Coronary artery (tissue), 2 donors: Measurements from ENCODE around the gene VIPAS39.

Experiments used
- DNase-seq: peaks from one replicate; pipeline ENCODE4 v3.0.0-alpha.2; 2017; ENCODE audit warnings: low spot score
- H3K27ac ChIP-seq, 2 donors: fragments of 200-600 bp; sonication (generic); one replicate each; pipeline ENCODE4 v1.5.1; 2016 to 2019
- H3K4me3 ChIP-seq: fragments of 200-600 bp; sonication (generic); 2 replicates; pipeline ENCODE4 v1.5.1; 2016; ENCODE audit warnings: mild to moderate bottlenecking, moderate library complexity
- TF ChIP-seq, protein P1 (sequence below): fragments of 200-600 bp; sonication (generic); IDR thresholded peaks from one replicate; pipeline ENCODE4 v1.5.1; 2019; ENCODE audit warnings: antibody characterized with exemption

VIPAS39 gene

DNA sequence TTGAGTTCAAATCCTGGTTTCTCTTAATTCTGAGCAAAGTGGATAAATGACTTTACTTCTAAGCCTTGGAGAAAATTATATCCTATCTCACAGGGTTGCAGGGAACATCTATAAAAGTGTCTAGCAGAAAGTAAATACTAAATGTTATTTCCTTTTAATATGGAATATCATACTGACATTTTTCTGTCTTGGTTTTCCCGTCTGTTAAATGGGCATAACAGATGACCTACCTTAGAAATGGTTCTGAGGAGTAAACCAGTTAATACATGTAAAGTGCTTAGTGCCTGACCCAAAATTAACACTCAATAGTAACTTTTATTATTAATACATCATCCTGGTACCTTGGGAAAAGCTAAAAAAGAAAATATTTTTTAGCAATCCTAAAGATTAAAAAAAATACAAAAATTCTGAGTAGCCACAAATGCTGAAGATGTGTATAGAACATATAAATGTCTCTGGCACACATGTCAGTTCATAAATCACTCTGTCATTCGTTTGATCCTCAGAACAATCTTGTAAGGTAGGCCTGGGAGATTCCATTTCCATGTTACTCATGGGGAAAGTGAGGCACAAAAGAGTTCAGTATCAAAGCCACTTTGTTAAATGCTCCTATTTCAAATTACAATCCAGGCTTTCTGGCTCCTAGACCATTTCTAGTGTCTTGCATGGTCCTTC lies 1.3 kb downstream of the VIPAS39 start:
- no peak for DNase-seq
- TF ChIP-seq, protein P1, sequence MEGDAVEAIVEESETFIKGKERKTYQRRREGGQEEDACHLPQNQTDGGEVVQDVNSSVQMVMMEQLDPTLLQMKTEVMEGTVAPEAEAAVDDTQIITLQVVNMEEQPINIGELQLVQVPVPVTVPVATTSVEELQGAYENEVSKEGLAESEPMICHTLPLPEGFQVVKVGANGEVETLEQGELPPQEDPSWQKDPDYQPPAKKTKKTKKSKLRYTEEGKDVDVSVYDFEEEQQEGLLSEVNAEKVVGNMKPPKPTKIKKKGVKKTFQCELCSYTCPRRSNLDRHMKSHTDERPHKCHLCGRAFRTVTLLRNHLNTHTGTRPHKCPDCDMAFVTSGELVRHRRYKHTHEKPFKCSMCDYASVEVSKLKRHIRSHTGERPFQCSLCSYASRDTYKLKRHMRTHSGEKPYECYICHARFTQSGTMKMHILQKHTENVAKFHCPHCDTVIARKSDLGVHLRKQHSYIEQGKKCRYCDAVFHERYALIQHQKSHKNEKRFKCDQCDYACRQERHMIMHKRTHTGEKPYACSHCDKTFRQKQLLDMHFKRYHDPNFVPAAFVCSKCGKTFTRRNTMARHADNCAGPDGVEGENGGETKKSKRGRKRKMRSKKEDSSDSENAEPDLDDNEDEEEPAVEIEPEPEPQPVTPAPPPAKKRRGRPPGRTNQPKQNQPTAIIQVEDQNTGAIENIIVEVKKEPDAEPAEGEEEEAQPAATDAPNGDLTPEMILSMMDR = no peak
- H3K27ac ChIP-seq = no peak overlapping the region
- peak overlapping the region; percentile 89 for H3K4me3 ChIP-seq

DNA sequence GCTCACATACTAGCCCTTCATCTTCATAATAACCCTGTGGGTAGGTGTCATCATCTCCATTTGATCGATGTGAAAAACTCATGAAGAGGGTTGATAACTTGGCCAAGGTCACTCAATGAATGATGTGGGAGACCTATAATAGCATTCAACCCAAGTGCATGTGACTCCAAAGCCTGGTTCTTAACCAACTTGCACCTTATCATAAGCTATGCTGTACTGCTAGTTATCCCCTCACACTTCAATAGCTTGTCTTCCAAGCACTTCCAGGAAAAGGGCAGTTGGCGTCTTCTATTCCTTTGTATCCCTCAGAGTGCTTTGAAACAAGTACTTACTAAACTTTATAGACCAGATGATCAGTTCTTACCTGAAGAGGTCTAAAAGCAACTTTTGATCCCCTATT lies 15.2 kb downstream of the VIPAS39 start:
- Histone ChIP-seq H3K4me3 (no peak overlapping the region), H3K27ac (no peak overlapping the region)
- TF ChIP-seq, protein P1 = no peak
- no peak for DNase-seq

DNA sequence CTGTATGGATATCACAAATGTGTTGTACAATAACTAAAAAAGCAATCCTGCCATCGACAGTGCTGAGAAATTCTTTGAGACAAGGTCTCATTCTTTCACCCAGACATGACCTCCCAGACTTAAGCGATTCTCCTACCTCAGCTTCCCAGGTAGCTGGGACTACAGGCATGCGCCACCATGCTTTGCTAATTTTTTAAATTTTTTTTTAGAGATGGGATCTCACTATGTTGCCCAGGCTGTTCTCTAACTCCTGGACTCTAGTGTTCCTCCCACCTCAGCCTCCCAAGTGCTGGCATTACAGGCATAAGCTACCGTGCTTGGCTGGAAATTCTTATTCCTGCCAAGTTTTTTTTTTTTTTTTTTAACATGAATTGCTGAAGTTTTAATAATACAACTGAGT lies 17.5 kb downstream of the VIPAS39 start:
- H3K27ac ChIP-seq = no peak overlapping the region
- no peak overlapping the region for H3K4me3 ChIP-seq
- DNase-seq = no peak
- TF ChIP-seq, protein P1 = no peak

DNA sequence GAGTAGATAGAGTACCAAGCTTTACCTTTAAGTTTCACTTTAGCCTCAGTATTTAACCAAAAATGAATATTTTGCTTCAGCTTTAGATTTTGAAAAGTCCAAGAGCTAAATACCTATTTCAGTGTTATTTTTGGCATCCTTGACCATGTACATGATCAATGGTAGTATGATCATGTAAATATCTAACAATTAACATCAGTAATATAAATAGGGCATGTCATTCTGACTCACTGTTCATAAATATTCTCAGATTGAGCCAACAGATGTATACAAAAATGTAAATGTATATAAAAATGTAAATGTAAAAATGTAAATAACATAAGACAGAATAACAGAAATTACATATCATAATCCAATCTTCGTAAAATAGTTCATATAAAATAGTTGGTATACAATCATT lies 18.8 kb downstream of the VIPAS39 start:
- DNase-seq = no peak
- TF ChIP-seq, protein P1 = no peak
- no peak overlapping the region for H3K4me3 ChIP-seq
- H3K27ac ChIP-seq = no peak overlapping the region

DNA sequence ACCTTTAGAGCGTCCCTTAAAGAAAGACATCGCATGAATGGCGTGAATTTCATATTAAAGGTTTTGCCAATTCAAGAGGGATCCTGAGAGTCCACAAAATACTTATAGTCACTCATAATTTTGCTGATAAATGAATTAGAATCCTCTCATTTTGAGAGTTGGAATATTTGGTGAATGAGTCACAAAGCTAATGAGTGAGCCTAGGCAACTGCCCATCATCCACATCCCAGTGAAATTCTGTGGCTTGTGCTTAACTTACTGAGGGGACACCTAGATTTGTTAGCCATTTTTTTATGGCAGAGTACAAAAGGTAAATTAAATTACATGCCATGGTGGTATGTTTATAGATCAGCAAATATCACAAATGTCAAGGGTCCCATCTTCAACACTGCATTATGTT lies 21.4 kb downstream of the VIPAS39 start:
- TF ChIP-seq, protein P1 = no peak
- no peak for DNase-seq
- H3K27ac ChIP-seq = no peak overlapping the region
- no peak overlapping the region for H3K4me3 ChIP-seq

DNA sequence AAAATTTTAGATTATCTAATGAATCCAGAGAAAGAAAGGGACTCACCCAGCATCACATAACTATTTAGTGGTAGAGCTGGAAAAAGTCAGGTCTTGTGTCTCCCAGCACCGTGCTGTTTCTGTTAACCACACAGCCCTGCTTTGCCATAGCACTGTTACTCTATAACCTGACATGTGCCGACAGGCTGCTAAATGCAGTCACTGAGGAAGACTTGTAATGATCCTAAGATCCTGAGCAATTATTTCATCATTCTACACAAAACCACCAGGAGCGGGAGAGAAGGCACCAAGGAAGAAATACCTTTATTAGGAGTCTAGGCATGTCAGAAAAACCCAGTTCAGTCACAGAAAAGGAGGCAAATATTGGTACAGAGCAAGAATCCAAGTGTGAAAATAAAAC lies 31.0 kb downstream of the VIPAS39 start:
- DNase-seq = no peak
- Histone ChIP-seq H3K4me3 (no peak overlapping the region), H3K27ac (no peak overlapping the region)
- TF ChIP-seq, protein P1 = no peak

DNA sequence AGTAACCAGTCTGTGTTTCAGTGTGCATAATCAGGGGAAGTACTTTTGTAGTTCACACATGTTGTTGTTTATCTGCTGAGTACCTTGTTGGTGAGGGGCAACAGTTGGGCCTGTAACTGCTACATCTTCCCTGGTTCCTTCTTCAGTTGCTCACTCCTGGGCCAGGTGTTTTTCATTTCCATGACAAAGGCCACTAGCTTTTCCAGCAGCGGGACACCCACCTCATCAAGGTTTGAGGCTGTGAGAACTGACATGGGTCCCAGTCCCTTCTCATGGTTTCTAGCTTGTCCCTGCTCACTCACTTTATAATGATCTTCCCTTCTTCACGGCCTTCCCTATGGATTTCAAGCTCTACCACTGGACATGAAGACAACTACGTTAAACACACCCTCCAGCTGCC lies 32.5 kb downstream of the VIPAS39 start:
- TF ChIP-seq, protein P1 = no peak
- Histone ChIP-seq H3K4me3 (no peak overlapping the region), H3K27ac (no peak overlapping the region)
- no peak for DNase-seq
